ENCODE data around the gene FGF21.
"Not testable (repeated sequence)": the region's sequence is repeated elsewhere in the genome, so short reads cannot be mapped to it uniquely, and the experiment has no call there.

Gene FGF21, protein sequence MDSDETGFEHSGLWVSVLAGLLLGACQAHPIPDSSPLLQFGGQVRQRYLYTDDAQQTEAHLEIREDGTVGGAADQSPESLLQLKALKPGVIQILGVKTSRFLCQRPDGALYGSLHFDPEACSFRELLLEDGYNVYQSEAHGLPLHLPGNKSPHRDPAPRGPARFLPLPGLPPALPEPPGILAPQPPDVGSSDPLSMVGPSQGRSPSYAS

DNA sequence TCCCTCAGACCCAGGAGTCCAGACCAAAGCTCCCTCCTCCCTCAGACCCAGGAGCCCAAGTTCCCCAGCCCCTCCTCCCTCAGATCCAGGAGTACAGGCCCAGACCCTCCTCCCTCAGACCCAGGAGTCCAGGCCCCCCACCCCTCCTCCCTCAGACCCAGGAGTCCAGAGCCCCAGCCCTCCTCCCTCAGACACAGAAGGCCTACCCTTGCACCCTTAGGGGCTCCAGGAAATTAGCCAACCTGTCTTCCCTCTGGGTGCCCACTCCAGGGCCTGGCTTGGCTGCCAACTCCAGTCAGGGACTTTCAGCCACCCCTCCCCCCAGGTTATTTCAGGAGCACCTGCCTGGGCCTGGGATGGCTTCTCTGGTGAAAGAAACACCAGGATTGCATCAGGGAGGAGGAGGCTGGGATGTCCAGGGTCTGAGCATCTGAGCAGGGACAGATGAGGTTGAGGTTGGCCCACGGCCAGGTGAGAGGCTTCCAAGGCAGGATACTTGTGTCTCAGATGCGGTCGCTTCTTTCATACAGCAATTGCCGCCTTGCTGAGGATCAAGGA, at the start of gene FGF21:
Gene FGF21, plus strand, starts transcription at position 441 of the 558 bp plus-strand sequence. CDS start 713 bp downstream, outside the sequence.
- no peak for DNase-seq (ENCODE audit: low read depth)

- DNase-seq (ENCODE audit: low read depth): no peak
These were observed 46.9 kb upstream of the FGF21 start for GRCh38 chr19:48708471-48708870.

- DNase-seq (ENCODE audit: low read depth): no peak
These were observed 44.1 kb upstream of the FGF21 start for GRCh38 chr19:48711106-48711662.

GRCh38 chr19:48713041-48713863, 42.1 kb upstream of the FGF21 start:
- DNase-seq (ENCODE audit: low read depth): no peak

GRCh38 chr19:48713864-48714755, 41.2 kb upstream of the FGF21 start:
- peak; percentile 96 for DNase-seq (ENCODE audit: low read depth)

DNA sequence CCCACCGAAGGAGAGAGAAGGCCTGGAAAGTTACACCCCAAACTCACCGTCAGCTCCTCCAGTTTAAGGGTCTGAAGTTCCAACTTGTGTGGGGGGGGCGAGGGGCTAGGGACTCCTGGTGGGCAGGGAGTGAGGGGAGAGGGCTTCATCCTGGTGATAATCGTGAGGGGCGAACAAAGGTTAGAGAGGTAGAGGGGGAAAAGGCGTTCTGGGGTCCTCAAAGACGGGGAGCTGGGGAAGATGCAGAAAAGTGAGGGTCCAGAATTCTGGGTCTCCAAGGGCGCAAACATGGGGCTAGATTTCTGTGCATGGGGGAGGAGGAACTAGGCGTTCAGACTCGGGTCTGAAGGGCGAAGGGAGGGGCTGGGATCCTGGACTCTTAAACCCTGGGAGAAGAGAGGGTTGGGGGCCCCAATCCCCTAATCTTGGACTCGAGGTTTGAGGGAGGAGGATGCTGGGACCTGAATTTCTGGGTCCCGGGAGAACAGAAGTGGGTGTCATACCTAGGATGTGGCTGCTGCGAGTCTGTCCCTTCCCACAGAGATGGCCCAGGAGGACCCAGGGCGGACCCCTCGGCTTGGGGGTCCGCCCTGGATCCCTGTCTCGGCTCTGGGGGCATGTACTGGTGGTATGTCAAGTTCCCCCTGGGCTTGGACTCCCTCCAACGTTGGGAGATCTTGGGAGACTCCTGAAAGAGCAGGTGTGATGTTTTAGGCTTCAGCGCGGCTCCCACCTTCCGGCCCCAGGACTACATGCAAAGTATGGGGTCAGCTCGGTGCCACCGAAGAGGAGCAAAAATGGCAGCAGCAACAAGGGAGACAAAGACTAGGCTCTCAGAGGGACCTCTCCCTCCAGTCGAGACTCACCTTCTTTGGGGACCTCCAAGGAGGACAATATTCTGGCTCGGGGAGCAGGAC, 40.3 kb upstream of the FGF21 start:
- DNase-seq (ENCODE audit: low read depth): no peak

- DNase-seq (ENCODE audit: low read depth): no peak
These were observed 39.6 kb upstream of the FGF21 start for GRCh38 chr19:48715681-48716171.

DNA sequence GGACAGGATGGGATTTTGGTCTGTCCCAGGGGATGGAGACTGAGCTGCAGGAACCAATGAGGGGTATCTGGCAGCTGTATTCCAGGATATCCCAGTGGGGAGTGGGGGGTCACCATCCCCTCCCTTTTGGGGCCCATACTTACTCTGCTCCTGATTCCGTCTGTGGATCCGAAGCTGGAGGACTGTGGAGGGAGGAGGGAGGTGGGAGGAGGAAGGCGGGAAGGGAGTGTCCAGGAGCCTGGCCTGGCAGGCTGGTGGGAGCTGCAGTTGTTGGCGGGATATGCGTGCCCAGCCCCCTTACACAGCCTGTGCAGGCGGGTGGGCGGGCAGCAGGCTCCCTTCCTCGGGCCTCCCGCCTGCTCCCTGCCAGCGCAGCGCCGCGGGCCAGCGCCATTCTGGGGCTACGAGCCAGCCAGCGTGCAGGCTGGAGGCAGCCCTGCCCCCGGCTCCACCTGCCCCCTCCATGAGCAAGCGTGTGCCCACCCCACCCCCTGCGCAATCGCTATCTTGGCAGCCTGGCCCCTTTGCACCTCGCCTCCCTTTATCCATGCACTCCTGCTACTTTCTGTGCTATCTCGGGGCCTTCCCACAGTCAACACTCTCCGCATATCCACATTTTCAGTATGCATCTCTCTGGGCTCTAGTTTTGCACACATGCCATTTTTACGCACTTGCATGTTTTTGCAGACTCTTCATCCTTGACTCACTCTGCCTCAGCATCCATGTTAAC, 38.6 kb upstream of the FGF21 start:
- no peak for DNase-seq (ENCODE audit: low read depth)

DNA sequence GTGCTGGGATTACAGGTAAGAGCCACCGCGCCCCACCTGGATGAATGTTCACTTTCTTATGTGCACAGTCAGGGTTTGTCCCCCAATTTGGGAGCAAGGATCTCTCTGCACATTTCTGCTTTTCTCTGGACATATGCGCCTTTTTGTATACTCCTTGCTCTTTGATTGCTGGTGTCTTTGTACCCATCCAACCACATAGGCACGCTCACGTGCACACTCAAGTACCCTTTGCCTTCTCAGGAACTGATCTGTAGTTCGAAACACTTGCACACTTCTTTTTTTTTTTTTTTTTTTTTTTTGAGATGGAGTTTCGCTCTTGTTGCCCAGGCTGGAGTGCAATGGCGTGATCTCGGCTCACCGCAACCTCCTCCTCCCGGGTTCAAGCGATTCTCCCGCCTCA, 37.2 kb upstream of the FGF21 start:
- not testable (repeated sequence) for DNase-seq (ENCODE audit: low read depth)

- no peak for DNase-seq (ENCODE audit: low read depth)
These were observed 36.6 kb upstream of the FGF21 start for GRCh38 chr19:48718711-48719231.

- no peak for DNase-seq (ENCODE audit: low read depth)
These were observed 35.8 kb upstream of the FGF21 start, which contains the start of gene MAMSTR for GRCh38 chr19:48719263-48720171. TSS of gene MAMSTR (minus strand) at chr19:48719725. CDS start at chr19:48719031, 694 bp downstream.

DNA sequence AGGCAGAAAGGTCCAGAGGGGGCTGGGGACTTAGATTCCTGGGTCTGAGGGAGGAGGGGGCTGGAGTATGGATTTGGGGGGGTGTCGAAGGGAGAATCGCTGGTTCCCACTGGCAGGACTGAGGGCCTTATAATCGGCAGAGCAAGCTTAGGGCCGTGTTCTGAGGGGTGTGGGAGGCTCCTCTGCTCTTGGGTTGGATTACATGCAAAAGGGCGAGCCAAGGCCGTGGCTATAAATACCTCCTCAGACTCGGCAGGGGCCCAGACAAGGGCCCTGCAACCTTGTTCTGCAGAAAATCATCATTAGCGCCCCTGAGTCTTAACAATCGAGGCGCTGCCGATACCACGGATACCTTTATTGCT, 35.1 kb upstream of the FGF21 start:
- no peak for DNase-seq (ENCODE audit: low read depth)

DNA sequence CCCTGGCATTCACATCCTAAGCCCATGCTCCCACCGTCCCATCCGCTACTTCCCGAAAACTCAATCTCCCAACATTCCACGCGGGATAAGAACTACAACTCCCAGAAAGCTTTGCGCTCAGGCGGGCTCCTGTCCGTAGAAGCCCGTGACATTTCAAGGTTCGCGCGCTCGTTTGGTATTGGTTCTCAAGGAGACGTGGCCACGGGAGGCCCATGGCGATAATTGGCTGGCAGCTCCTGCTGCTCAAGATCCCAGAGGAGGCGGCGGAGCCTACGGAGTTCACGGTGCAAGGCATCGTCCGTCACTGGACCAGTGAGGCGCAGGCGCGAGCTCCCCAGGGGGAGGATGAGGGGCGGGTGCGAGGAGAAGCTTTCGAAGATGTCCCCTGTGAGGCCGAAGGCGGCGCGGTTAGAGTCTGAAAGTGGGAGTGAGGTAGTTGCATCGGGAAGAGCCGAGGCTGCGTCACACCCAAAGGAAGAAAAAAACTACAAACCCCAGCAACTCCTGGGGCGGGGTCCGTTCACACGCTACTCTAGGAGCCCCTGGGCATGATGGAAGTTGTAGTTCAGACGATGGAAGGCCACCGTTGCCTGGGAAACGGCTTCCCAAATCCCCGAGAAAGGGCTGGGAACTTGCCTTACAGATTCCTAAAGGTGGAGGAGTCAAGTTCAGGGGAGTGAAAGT, 34.6 kb upstream of the FGF21 start:
- DNase-seq (ENCODE audit: low read depth): peak; percentile 85

GRCh38 chr19:48722196-48722708, 33.1 kb upstream of the FGF21 start:
- DNase-seq (ENCODE audit: low read depth): no peak

GRCh38 chr19:48724796-48725753, 30.2 kb upstream of the FGF21 start:
- no peak for DNase-seq (ENCODE audit: low read depth)

DNA sequence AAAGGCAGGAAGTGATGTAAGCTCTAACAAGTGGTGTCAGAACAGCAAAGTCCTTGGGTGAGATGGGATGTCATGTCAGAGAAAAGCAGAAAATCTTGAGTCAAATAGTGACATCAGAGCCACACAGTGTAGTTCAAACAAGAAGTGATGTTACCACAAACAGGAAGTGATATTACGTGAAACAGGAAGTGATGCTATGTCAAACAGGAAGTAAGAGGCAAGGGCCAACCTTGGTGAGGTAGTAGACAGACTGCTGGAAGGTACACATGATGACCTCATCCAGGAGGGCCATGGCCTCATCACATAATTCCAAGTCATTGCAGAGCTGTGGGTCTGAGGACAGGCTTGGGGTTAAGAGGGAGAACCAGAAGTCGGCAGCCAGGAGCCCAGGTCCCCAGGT, 28.8 kb upstream of the FGF21 start:
- no peak for DNase-seq (ENCODE audit: low read depth)
